CD4-positive, alpha-beta T cell treated with Interleukin-17A for 1 hour (primary cell): Measurements from ENCODE around the gene GGA3.
"Not testable (repeated sequence)": the region's sequence is repeated elsewhere in the genome, so short reads cannot be mapped to it uniquely, and the experiment has no call there.

Experiments
- DNase-seq: peaks from one replicate; pipeline ENCODE4 v3.0.0-alpha.2; 2020

The GGA3 gene

DNA sequence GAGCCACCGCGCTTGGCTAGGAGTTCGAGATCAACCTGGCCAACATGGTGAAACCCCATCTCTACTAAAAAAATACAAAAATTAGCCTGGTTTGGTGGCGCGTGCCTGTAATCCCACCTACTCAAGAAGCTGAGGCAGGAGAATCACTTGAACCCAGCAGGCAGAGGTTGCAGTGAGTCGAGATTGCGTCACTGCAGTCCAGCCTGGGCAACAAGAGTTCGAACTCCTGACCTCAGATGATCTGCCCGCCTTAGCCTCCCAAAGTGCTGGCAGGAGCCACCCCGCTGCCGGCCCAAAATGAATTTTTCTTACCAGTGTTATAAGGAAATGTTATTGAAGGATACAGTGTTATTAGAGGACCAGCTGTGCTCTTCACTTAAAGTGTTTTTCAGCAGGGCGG is 53.6 kb downstream of the GGA3 start:
- no peak for DNase-seq

DNA sequence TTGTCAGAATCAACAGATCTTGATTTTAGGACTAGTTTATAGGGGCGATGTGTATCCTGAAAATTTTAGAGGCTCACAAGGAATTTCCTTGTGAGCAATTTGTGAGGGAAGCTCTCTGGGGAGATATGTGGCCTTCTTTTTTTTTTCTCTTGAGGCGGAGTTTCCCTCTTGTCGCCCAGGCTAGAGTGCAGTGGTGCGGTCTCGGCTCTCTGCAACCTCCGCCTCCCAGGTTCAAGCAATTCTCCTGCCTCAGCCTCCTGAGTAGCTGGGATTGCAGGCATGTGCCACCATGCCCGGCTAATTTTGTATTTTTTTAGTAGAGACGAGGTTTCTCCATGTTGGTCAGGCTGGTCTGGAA is 54.4 kb downstream of the GGA3 start:
- DNase-seq = not testable (repeated sequence)

DNA sequence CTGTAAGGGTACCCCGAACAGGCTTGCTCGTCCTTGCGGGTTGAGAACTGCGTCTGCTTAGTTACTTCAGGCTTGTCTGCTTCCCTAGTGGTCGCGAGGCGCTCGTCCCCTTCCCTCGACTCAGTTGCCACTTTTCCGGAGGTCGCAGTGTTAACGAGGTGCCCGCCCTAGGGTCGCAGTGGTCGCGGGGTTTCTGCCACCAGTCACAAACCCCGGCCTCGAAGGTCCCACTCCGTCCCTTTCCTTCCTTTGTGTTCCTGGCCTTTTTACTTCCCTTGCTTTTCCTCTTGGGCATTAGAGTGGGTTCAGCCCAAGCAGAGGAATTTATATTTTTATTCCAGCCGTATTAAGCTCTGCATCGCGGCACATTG is 55.6 kb downstream of the GGA3 start:
- DNase-seq = no peak

DNA sequence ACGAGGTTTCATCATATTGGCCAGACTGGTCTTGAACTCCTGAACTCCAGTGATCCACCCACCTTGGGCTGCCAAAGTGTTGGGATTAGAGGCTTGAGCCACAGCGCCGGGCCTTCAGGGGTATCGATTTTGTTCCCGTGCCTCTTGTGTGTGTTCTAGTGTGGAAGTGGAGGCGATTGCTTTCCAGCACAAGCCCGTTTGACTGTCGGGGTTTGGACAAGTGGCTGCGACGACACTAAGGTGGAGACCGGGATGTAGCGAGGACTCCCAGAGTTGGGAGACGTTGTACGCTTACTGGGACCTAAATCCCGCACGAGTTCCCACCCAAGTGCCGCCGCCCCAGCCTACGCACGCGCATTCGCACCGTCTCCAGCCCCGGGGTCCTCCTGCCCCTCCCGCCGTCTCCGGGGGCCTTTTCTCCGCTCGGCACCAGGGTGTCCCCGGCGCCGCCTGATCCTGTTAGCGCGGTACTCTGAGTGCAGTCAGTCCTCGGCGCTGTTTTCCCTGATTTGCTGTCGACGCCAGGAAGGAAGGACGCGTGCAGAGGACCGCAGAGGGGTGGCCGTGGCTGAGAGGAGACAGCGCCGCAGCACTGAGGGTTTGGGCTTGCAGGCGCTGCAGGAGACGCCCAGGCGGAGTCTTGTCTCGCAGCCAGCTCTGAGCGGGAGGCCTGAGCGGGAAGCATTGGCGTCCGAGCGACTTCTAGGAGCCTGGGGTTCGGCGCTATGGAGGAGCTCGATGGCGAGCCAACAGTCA is 56.2 kb downstream of the GGA3 start, which contains the start of gene NUP85:
Gene NUP85, plus strand, starts transcription at position 643 of the 756 bp plus-strand sequence. Its CDS starts 83 bp downstream, at position 726.
- DNase-seq = peak; percentile 91

DNA sequence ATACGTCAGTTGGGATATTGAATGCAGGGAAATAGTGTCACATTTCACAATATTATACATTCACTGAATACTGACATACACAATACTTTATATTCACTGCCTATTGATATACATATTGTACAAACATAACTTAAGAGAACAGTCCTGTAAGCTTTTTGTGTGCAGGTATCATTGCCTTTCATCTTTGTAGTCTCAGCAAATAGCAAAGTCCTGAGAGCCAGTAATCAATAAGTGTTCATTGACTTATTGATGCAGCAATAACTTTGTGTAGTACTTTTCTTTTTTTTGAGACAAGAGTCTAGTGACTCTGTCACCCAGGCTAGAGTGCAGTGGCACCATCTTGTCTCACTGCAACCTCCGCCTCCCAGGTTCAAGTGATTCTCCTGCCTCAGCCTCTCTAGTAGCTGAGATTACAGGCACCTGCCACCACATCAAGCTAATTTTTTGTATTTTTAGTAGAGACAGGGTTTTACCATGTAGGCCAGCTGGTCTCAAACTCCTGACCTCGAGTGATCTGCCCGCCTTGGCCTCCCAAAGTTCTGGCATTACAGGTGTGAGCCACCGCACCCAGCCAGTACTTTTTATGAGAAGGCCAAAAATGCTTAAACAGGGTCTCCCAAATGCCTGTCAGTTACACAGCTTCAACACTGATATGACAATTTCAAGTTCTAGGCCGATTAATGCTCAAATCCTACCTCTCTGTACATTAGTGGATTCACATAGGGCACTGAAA is 61.4 kb downstream of the GGA3 start:
- DNase-seq = no peak

DNA sequence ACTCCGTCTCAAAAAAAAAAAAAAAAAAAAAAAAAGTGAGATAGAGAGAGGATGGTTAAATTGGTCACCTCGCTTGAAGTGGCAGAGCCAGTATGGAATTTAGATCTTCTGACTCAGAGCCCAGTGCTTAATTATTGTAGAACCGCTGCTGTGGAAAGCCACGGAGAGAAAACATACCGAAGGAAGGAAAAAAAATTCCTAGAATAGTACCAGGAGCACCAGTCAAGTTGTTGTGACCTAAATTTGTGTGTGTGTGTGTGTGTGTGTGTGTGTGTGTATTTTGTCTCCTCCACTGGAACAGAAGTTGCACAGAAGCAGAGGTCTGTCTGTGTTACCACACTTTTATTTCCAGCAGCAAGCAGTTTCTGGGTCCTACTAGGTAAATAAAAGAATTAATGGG is 66.5 kb downstream of the GGA3 start:
- no peak for DNase-seq

DNA sequence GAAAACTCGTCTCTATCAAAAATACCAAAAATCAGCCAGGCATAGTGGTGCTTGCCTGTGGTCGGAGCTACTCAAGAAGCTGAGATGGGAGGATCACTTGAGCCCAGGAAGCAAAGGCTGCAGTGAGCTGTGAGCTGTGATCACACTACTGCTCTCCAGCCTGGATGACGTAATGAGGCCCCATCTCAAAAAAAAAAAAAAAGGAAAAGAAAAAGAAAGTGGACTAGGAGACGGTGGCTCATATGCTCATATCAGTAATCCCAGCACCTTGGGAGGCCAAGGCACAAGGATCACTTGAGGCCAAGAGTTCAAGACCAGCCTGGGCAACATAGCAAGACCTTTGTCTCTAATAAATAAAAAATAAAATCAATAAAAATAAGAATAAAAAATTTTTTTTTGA is 69.8 kb downstream of the GGA3 start:
- DNase-seq = no peak

DNA sequence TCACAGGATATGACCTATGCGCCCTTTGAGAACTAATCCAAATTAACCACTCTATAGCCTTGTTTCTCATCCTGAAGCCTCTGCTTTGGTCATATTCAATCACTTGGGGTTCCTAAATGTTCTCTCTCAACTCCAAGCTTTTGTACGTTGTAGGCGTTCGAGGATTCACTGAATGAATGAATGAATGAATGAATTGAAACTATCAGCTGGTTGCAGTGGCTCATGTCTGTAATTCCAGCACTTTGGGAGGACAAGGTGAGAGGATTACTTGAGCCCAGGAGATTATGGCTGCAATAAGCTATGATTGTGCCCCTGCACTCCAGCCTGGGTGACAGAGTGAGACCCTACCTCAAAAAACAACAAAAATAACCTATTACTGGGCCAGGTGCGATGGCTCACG is 72.8 kb downstream of the GGA3 start:
- DNase-seq = no peak
